Stimulated activated CD4-positive, alpha-beta T cell treated with anti-CD3 and anti-CD28 coated beads, Interleukin-15, amount 100 ng/mL, for 48 hours (primary cell): Measurements from ENCODE around the gene SFMBT1.
A peak's percentile ranks its signal among the peaks of the same experiment; 100 is the strongest.
"Not testable (repeated sequence)": the region's sequence is repeated elsewhere in the genome, so short reads cannot be mapped to it uniquely, and the experiment has no call there.

Experiments used
- DNase-seq, 2 donors: peaks; one replicate each; pipeline ENCODE4 v3.0.0-alpha.2; 2020; ENCODE audit warnings: low read depth in 2 of 2

SFMBT1 gene

DNA sequence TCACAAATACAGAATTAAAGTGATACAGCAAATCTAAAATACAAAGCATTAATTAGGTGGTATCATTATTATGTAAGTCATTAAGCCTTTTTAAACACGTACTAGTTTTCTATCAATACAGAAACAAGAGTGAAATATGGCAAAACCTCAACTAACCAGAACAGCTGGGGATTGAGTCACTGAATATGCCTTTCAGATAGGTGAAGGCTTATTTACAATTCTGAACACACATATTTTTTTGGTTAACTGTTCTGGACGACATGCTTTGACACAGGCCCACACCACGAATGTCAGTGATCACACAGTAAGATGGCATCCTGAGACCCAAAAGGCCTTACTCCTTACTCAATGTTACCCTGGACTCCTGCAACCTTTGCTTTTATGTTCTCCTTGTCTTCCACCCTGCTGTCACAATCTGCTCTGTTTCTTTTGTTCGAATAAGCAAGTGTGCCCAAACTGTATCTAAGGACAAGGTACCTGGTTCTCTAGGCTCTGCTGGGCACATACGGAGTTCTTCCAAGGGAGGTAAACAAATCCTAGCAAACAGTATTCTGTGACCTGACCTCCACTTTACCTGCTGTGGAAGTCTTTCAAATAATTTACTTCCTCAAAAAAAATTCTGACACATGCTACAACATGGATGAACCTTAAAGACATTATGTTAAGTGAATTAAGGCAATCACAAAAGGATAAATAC is 7.0 kb downstream of the SFMBT1 start:
- DNase-seq, result no peak

DNA sequence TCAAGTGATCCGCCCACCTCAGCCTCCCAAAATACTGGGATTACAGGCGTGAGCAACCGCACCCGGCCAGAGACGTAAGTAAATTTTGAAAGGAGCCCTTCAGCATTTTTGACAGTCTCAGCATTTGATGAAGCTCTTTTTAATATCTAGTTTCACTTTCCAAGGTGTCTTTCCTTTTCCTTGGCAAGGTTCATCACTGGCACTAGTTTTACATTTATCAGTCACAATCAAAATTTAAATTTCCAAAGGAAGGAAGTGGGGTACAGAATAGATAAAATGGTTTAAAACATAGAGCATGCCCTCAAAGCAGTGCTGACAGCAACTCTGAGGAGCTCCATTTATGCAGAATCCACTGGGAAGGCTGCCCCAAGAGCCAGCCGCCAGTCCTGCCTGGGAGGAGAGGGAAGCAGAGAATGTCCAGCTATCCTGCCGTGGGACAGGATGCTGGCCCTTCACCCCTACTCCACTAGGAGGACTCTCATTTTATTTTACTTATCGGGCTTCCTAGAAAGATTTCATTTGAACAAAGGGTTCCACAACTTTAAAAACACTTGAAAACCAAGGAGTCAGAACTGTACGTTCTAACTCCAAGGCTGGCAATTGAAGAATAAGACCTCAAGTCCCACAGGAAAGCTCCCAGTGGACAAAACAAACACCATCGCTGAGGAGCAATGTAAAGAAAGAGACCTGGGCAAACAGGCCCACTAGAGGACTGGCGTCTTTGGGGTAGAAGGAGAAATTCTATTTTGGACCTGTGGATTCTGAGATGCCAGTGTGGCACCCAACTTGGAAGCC is 9.9 kb downstream of the SFMBT1 start:
- DNase-seq, result no peak

DNA sequence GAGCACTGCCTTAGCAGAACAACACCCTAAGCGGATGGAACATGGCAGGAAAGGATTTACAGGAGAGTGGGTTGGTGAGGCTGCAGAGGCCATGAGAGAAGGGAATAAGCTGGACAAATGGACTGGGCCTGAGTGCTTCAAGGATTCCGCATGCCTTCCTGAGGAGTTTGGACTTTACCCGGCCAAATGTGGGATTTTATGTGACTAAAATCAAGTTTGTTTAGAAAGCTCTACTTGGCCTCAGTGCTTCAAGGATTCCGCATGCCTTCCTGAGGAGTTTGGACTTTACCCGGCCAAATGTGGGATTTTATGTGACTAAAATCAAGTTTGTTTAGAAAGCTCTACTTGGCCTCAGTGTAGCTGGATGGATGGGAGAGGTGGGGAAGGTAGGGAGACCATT is 10.9 kb downstream of the SFMBT1 start:
- DNase-seq, result not testable (repeated sequence)

DNA sequence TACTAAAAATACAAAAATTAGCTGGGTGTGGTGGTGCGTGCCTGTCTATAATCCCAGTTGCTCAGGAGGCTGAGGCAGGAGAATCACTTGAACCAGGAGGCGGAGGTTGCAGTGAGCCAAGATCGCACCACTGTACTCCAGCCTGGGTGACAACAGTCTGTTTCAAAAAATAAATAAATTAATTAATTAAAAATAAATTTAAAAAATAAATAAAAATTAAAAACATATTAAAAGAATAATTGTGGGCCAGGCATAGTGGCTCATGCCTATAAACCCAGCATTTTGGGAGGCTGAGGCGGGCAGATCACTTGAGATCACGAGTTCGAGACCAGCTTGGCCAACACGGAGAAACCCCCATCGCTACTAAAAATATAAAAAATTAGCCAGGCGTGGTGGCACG is 11.5 kb downstream of the SFMBT1 start:
- not testable (repeated sequence) for DNase-seq

DNA sequence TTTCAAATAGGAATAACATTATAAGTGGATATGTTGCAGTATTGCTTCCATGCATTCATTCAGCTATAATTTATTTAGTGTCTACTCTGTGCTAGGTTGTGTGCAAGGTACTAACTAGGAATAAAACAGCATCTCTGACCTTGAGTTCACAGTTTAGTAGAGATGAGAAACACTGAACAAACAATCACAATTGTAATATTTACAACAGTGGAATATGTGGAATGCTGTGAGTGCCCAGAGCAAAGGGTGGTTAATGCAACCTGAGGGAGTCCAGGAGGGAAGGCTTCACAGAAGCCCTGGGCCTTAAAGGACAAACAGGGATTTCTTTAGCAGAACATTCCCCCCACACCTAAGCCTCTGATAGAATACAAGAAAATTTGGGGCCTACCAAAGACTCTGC is 13.3 kb downstream of the SFMBT1 start:
- DNase-seq, result no peak

DNA sequence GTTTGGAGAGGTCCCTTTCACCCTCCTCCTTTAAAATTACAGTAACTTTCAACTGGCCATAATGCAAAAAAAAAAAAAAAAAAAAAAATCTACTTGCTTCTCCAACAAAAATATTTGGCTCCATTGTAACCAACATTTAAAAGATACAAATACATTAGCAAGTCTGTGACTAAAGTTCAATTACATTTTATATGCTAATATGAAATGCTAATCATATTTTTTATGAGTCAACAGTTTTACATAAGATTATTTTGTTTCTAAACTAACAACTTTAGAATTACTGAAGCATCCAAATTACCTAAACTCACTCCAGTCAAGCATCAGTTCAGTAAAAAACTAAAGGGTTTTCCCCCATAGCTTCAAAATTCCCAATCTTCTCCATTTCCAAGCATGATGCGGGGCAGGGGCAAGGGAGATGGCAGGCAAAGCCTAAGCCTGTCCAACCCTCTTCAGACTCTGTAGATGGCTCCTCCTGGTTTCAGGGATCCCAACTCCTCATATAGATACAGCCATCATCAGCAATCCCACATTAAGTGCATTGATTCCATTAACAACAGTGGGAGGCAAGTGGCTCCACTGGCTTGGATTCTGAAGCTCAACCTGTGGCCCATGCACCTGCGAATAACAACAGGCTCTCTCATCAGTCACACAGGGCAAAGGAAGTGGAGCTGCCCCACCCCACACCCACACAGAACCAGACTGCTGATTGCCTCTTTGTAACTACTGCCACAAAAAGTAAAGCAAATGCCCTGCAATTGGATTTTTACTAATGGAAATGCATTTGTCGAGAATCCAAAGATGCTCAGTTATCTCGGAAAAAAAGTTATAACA is 15.0 kb downstream of the SFMBT1 start:
- DNase-seq, result peak in 1 of 2 donors; percentile 56

DNA sequence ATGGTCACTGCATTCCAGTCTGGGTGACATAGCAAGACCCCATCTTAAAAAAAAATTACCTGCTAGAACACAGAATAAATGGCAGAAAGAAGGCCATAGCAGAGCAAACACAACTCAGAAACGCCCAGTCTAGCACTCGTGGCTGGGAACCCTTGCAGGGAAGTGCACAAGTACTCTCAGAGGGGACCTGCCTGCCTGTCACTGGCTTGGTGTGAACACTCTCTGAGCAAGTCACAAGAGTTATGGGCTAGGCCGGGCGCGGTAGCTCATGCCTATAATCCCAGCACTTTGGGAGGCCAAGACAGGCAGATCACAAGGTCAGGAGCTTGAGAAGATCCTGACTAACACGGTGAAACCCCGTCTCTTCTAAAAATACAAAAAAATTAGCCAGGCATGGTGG is 17.2 kb downstream of the SFMBT1 start:
- no peak for DNase-seq

DNA sequence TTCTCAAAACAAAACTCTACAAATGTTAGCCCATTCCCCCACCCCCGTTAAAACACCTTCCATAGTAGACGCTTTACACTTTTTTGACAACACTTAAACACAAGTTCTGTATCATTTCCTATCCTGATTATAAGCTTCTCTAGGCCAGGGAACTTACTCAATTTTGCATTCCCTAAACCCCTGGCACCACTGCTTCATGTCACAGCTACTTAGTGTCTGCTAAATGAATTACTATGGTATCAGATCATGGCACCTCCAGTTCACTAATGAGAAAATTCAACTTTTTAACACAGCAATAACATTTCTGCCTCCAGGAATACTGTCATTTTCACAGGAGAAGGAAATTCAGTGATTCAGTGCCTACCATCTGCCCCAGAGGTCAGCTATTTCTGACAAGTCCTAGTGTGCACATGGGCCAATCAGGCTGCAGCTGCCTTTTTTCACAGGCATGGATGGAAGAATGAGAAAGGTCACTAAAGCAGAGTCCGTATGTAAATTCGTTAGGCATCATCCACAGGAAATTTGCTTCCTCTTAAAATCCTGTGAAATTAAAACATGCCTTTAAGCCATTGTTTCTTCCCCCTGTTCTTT is 18.5 kb downstream of the SFMBT1 start:
- DNase-seq, result no peak

DNA sequence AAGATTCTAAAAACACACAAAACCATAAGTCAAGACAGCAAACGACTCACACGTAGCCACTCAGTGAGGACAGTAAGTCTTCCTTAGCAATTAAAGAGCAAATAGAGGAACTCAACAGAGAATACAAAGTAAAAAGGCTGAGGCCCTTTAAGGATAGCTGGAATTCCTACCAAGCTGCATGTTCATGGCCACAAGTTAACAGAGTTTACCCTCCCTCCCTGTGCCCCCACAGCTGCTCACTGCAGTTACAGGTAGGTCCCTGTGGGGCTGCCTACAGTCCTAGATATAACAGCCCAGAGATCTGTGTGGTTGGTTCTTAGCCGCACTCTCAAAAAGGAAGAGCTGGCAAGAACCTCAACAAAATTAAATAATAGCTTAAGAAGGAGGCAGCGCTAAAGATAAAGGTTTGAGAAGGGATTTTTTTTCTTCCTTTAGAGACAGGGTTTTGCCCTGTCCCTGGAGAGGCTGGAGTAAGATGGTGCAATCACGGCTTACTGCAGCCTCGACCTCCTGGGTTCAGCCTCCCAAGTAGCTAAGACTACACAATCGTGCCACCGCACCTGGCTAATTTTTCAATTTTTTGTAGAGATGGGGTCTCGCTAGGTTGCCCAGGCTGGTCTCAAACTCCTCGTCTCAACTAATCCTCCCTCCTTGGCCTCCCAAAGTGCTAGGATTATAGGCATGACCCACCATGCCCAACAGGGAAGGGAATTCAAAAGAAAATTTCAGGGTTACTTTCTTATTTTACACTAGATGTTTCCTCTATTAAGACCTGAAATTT is 19.3 kb downstream of the SFMBT1 start:
- DNase-seq, result no peak

DNA sequence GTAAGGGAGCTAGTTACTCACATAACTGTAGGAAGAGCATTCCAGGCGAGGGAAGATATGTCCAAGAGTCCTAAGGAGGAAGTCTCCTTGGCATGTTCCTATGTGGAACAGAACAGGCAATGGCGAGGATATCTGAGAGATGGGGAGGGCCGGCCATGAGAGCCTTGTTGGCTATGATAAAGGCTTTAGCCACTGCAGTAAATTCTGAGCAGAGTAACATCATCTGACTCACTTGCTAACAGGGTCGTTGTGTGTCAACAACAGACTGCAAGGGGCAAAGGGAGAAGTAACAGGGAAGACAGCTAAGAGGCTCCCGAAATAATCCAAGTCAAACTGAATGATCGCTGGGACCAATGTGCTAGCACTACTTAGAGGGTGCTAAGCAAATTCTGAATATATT is 21.6 kb downstream of the SFMBT1 start:
- no peak for DNase-seq

DNA sequence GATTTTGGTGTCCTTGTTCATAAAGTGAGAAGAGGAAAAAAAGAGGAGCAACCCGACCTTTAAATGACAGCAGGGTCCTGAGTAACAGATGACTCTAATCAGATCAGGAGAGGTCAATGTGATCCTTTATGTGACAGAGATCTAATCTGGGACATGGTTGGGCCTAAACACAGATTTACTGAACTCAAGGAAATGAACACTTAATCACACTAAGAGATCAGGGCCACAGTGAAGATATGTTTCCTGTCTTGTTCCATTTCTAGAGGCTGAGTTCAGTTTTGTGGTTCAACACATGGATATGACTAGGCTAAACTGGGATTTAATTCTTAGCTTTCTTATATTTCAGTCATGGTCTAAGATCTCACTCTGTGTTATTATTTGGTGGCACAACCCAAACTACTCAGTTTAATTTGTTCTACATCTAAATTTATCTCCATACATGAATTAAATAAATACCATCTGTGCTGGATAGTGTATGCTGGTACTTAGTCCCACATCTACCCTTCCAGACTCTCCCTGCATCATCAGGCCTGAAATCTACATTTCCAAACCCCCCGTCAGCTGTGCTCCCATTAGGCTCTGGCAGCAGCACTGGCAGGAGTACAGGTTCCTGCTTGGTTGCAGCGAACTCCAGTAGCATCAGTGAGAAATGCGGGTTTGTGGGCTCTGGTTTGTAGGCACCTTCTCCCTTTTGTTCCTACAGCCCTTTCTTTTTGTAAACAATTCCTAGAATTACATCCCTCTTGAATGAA is 22.6 kb downstream of the SFMBT1 start:
- DNase-seq, result no peak

DNA sequence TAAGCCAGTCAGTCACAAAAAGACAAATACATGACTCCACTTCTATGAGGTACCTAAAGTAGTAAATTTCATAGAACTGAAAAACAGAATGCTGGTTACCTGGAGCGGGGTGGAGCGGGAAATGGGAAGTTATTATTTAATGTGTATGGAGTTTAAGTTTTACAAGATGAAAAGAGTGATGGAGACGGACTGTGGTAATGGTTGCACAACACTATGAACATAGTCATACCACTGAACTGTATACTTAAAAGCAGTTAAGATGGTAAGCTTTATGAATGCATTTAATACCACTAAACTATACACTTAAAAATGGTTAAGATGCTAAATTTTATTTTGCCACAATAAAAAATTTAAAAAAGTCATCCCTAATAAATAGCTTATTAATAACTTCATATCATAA is 23.2 kb downstream of the SFMBT1 start:
- no peak for DNase-seq

DNA sequence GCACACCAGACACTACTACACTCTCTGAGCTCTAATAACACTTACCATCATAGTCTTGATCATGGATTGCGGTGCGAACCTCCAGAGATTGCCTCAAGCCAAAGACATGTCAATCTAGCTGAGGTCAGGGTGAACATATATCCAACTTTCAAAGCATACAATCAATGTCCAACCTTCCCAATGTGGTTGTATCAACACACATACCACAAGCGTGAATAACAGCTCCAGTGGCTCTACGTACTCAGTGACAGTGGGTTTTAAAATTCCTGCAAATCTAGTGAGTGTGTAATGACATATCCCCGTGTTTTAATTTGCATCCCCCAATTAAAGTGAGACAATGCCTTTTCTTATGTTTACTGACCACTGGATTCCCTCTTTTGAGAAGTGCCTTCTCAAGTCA is 29.6 kb downstream of the SFMBT1 start:
- DNase-seq, result no peak

DNA sequence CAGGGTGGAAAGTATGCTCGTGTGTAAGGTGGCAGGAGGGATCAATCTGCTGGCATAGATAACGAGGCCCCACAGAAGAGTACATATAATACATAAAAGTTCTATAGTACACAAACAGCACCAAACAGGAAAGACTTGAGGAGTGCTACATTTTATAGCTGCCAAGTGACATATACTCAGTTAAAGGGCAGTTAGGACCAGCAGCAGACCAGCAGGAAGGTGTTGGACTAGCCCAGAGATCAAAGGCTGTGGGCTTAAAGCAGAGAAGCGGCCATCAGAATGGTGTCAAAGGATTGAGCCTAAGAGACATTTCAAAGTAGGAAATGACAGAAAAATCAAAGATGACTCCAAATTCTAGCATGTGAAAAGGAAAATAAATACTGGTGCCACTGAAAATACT is 34.5 kb downstream of the SFMBT1 start:
- no peak for DNase-seq

DNA sequence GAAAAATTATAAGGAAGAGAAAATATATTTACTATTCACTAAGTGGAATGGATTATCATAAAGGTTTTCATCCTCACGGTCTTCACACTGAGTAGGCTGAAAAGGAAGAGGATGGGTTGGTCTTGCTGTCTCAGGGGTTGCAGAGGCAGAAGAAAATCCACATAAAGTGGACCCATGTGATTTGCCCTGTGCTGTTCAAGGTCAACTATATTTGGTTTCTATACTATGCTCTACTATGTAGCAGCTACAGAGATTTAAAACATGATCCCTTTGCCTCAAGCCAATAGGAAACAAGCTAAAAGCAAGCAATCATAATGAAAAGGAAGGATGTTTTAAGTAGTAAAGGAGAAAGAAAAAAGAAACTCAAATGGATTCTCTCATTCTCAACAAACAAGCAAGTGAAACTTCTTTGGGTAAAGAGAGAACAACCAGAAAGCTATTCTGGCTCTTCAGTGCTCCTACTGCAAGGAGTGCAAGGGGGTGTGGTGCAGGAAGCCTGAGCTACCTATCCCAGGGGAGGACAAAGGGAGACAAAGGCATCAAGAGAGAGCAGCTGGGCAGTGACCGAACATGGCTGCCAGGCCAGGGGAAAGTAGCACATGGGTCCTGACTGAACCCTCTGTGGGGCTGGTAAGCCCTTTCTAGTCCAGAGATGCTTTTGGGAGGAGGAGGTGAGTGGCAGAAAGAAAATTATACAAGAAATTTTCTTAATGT is 35.9 kb downstream of the SFMBT1 start:
- no peak for DNase-seq

DNA sequence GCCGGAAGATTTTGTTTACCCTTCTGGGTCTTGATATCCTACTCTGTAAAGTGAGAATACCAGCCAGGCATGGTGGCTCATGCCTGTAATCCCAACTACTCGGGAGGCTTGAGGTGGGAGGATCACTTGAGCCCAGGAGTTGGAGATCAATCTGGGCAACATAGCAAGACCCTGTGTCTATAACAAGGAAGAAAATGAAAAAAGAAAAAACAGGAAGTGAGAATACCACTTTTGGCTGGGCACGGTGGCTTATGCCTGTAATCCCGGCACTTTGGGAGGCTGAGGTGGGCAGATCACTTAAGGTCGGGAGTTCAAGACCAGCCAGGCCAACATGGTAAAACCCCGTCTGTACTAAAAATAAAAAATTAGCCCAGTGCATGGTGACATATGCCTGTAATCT is 36.9 kb downstream of the SFMBT1 start:
- no peak for DNase-seq

DNA sequence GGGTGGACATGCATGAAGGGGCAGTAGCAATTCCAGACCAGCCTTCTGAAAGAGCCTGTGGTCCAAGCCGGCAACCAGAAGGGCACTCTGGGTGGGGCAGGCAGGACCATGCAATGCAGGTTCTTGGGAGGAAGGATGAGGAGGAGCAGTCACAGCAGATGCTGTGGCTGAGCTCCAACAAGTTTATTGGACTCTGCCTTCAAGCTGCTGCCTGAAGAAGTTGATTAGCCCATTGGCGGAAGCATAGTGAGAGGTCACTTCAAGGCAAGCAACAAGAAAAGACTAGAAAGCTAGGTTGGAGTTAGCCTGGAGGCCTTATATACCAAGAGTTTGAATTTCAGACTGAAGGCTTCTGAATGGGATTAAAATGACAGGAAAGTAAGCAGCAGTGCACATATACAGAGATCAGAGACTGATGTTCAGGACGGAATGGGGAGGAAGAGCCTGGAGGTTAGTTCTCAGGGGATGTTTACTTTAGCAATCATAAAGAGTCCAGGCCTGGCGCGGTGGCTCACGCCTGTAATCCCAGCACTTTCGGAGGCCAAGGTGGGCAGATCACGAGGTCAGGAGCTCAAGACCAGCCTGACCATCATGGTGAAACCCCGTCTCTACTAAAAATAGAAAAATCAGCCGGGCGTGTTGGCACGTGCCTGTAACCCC is 39.9 kb downstream of the SFMBT1 start:
- no peak for DNase-seq

DNA sequence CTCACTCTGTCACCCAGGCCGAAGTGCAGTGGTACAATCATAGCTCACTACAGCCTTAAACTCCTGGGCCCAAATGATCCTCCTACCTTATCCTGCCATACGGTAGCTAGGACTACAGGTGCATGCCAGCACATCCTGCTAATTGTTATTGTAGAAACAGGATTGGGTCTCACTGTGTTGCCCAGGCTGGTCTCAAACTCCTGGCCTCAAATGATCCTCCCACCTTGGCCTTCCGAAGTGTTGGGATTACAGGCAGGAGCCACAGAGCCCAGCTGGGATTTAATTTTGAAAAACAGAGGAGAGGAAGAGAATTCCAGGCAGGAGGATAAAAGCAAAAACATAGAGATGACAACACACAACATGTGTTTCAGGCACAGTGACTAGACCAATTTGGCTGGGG is 40.5 kb downstream of the SFMBT1 start:
- DNase-seq, result no peak

DNA sequence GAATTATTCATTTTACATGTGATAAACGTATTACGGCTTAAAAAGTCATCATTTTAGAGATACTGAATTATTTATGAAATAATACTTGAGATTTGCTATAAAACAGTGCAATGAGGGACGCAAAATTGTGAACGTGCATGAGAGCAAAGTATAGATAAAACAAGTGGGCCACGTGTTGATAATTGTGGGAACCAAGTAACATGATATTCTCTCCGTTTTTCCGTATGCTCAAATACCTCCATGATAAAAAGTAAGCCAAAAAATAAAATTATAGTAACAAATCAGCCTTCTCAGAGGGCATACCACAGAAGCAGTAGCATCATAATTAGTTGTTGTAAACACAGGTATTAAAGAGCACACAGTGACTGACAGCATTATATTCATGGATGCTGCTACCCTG is 42.6 kb downstream of the SFMBT1 start:
- DNase-seq, result no peak
